ENCODE data around the gene ARHGEF10L. TPM values are rescaled to one million over a fixed set of nuclear protein-coding genes. Genes with fewer than 3 reads are reported as not detected.

Gene ARHGEF10L
- total RNA-seq, 1 experiment from 2014 or later, result 11.2 TPM

DNA sequence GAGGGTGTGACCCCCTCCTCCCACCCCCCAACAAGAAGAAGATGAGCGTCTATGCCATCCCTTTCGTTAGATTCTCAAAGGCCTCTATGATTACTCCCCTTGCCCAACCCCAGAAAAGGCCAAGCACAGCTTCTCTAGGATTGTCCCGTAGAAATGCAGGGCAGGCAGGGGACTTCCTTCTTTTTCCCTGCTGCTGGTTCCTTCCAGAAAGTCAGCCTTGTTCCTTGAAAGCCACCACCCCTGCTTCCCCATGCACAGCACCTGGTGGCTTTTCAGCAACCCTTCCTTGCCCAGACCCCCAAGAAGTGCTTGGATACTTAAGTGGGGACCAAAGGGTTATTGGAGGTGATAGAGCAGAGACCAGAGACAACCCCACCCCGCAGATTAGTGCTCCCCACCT lies 75.1 kb downstream of the ARHGEF10L start:
- Histone ChIP-seq H3K27ac (ENCODE audit: low read length) (no peak overlapping the region), H3F3A (ENCODE audit: low read length, unreplicated experiment) (no peaks in the 10 kb centered on the region), H3K27me3 (ENCODE audit: low read length) (no peaks in the 10 kb centered on the region), H2AFZ (ENCODE audit: low read length) (no peak overlapping the region), H3K4me3 (ENCODE audit: low read length) (no peak overlapping the region), H3K4me2 (ENCODE audit: low read length) (no peak overlapping the region), H3K4me1 (ENCODE audit: insufficient read depth, low read length) (no peaks in the 10 kb centered on the region), H3K36me3 (ENCODE audit: low read depth, low read length) (no peaks in the 10 kb centered on the region), H3K9me2 (replicated peaks; ENCODE audit: low read length) (no peaks in the 10 kb centered on the region), H4K20me1 (ENCODE audit: low read length) (no peaks in the 10 kb centered on the region), H3K9ac (ENCODE audit: low read length) (no peak overlapping the region), H3K9me3 (ENCODE audit: low read length) (no peaks in the 10 kb centered on the region), H3K79me2 (ENCODE audit: low read length) (no peaks in the 10 kb centered on the region)
- CTCF ChIA-PET, result no interaction called here
- BruUV-seq (replicated peaks), result no TSS peak
- no peak for DNase-seq
- ATAC-seq, result no peak
- TF ChIP-seq EZH2 (IDR thresholded peaks at IDR 0.05; ENCODE audit: low read length, unreplicated experiment) (no peak), EZH2phosphoT487 (IDR thresholded peaks at IDR 0.05; ENCODE audit: borderline replicate concordance, low read length) (no peak), CTCF (conservative IDR thresholded peaks at IDR 0.05; ENCODE audit: low read depth, low read length) (no peak)
- POLR2A ChIA-PET (ENCODE audit: unreplicated experiment), result no interaction called here
- intact Hi-C loops (cut with micrococcal nuclease), result no loop called here

- TF ChIP-seq EZH2phosphoT487 (IDR thresholded peaks at IDR 0.05; ENCODE audit: borderline replicate concordance, low read length) (no peak), CTCF (conservative IDR thresholded peaks at IDR 0.05; ENCODE audit: low read depth, low read length) (no peak), EZH2 (IDR thresholded peaks at IDR 0.05; ENCODE audit: low read length, unreplicated experiment) (no peak)
- Histone ChIP-seq H2AFZ (ENCODE audit: low read length) (no peak overlapping the region), H3K4me1 (ENCODE audit: insufficient read depth, low read length) (no peaks in the 10 kb centered on the region), H3K9me3 (ENCODE audit: low read length) (no peaks in the 10 kb centered on the region), H3K79me2 (ENCODE audit: low read length) (no peaks in the 10 kb centered on the region), H3F3A (ENCODE audit: low read length, unreplicated experiment) (no peaks in the 10 kb centered on the region), H3K9ac (ENCODE audit: low read length) (no peak overlapping the region), H3K27me3 (ENCODE audit: low read length) (no peaks in the 10 kb centered on the region), H4K20me1 (ENCODE audit: low read length) (no peaks in the 10 kb centered on the region), H3K4me2 (ENCODE audit: low read length) (no peak overlapping the region), H3K4me3 (ENCODE audit: low read length) (no peak overlapping the region), H3K36me3 (ENCODE audit: low read depth, low read length) (no peaks in the 10 kb centered on the region), H3K9me2 (replicated peaks; ENCODE audit: low read length) (no peaks in the 10 kb centered on the region), H3K27ac (ENCODE audit: low read length) (no peak overlapping the region)
- CTCF ChIA-PET, result no interaction called here
- DNase-seq (no peak), ATAC-seq (no peak)
- POLR2A ChIA-PET (ENCODE audit: unreplicated experiment), result no interaction called here
- BruUV-seq (replicated peaks), result no TSS peak
- intact Hi-C loops (cut with micrococcal nuclease), result no loop called here
Observed at GRCh38 chr1:17615157-17615556, 75.7 kb downstream of the ARHGEF10L start.

GRCh38 chr1:17615959-17616358 lies 76.5 kb downstream of the ARHGEF10L start:
- no peaks in the 10 kb centered on the region for H3K36me3 ChIP-seq (ENCODE audit: low read depth, low read length)
- H4K20me1 ChIP-seq (ENCODE audit: low read length), result no peaks in the 10 kb centered on the region
- no TSS peak for BruUV-seq (replicated peaks)
- no peaks in the 10 kb centered on the region for H3K79me2 ChIP-seq (ENCODE audit: low read length)
- DNase-seq (no peak), ATAC-seq (no peak)
- H3F3A ChIP-seq (ENCODE audit: low read length, unreplicated experiment), result no peaks in the 10 kb centered on the region
- no peak overlapping the region for H2AFZ ChIP-seq (ENCODE audit: low read length)
- H3K4me1 ChIP-seq (ENCODE audit: insufficient read depth, low read length), result no peaks in the 10 kb centered on the region
- H3K9me3 ChIP-seq (ENCODE audit: low read length), result no peaks in the 10 kb centered on the region
- intact Hi-C loops (cut with micrococcal nuclease), result no loop called here
- TF ChIP-seq EZH2phosphoT487 (IDR thresholded peaks at IDR 0.05; ENCODE audit: borderline replicate concordance, low read length), result no peak
- no peak for TF ChIP-seq EZH2 (IDR thresholded peaks at IDR 0.05; ENCODE audit: low read length, unreplicated experiment)
- no peak for TF ChIP-seq CTCF (conservative IDR thresholded peaks at IDR 0.05; ENCODE audit: low read depth, low read length)
- H3K27me3 ChIP-seq (ENCODE audit: low read length), result no peaks in the 10 kb centered on the region
- no peak overlapping the region for H3K4me3 ChIP-seq (ENCODE audit: low read length)
- H3K27ac ChIP-seq (ENCODE audit: low read length), result no peak overlapping the region
- H3K4me2 ChIP-seq (ENCODE audit: low read length), result no peak overlapping the region
- H3K9ac ChIP-seq (ENCODE audit: low read length), result no peak overlapping the region
- H3K9me2 ChIP-seq (replicated peaks; ENCODE audit: low read length), result no peaks in the 10 kb centered on the region
- POLR2A ChIA-PET (ENCODE audit: unreplicated experiment), result no interaction called here
- CTCF ChIA-PET, result no interaction called here

Data from PC-3 (cell line).